Mesendoderm (in vitro differentiated cells): Measurements from ENCODE around the gene TMEM259.

Source experiments
- DNase-seq: peaks from one replicate; pipeline ENCODE4 v3.0.0; 2013
- H2AK5ac ChIP-seq: 2 replicates; pipeline ENCODE4 v1.6.1; 2013; ENCODE audit warnings: low read length, inconsistent platforms
- H2BK120ac ChIP-seq: 2 replicates; pipeline ENCODE4 v1.6.1; 2013; ENCODE audit warnings: low read depth, mild to moderate bottlenecking, low read length, moderate library complexity, mixed read lengths
- H2BK15ac ChIP-seq: replicated peaks from 2 replicates; pipeline ENCODE4 v1.6.1; 2013; ENCODE audit warnings: low read depth, mild to moderate bottlenecking, moderate library complexity
- H2BK5ac ChIP-seq: 2 replicates; pipeline ENCODE4 v1.6.1; 2013; ENCODE audit warnings: low read length, inconsistent platforms
- H3K18ac ChIP-seq: 2 replicates; pipeline ENCODE4 v1.6.1; 2013; ENCODE audit warnings: mild to moderate bottlenecking, low read length, mixed read lengths
- H3K23ac ChIP-seq: one replicate; pipeline ENCODE4 v1.6.1; 2013; ENCODE audit warnings: low read length
- H3K27ac ChIP-seq: 2 replicates; pipeline ENCODE4 v1.5.1; 2013; ENCODE audit warnings: low read depth, mild to moderate bottlenecking, inconsistent platforms, low read length, moderate library complexity
- H3K27me3 ChIP-seq: 2 replicates; pipeline ENCODE4 v1.6.1; 2013; ENCODE audit warnings: low read length, control low read depth, mild to moderate bottlenecking, inconsistent platforms; ENCODE audit not compliant: insufficient read depth, poor library complexity
- H3K36me3 ChIP-seq: 2 replicates; pipeline ENCODE4 v1.6.1; 2013; ENCODE audit warnings: low read length, inconsistent platforms; ENCODE audit not compliant: control insufficient read depth, insufficient read depth
- H3K4ac ChIP-seq: one replicate; pipeline ENCODE4 v1.6.1; 2013; ENCODE audit warnings: low read depth, mild to moderate bottlenecking, low read length, moderate library complexity
- H3K4me1 ChIP-seq: 2 replicates; pipeline ENCODE4 v1.6.1; 2013; ENCODE audit warnings: low read depth, low read length, inconsistent platforms; ENCODE audit not compliant: control insufficient read depth
- H3K4me2 ChIP-seq: 2 replicates; pipeline ENCODE4 v1.6.1; 2013; ENCODE audit warnings: low read length
- H3K4me3 ChIP-seq: 2 replicates; pipeline ENCODE4 v1.5.1; 2013; ENCODE audit warnings: mild to moderate bottlenecking, low read length
- H3K56ac ChIP-seq: one replicate; pipeline ENCODE4 v1.6.1; 2013; ENCODE audit warnings: low read length
- H3K79me1 ChIP-seq: 2 replicates; pipeline ENCODE4 v1.6.1; 2013; ENCODE audit warnings: low read length, inconsistent platforms
- H3K79me2 ChIP-seq: 2 replicates; pipeline ENCODE4 v1.6.1; 2013; ENCODE audit warnings: mild to moderate bottlenecking, low read length; ENCODE audit not compliant: control insufficient read depth, insufficient read depth
- H3K9ac ChIP-seq: 2 replicates; pipeline ENCODE4 v1.6.1; 2013; ENCODE audit warnings: low read length, inconsistent platforms
- H4K5ac ChIP-seq: one replicate; pipeline ENCODE4 v1.6.1; 2013; ENCODE audit warnings: low read length
- H4K8ac ChIP-seq: one replicate; pipeline ENCODE4 v1.6.1; 2013; ENCODE audit warnings: low read depth, mild to moderate bottlenecking, control low read depth, low read length, moderate library complexity
- WGBS: extraction: QIAGEN DNeasy Blood & Tissue Kit; methylation state at CpG from one replicate; pipeline ENCODE4 v1.1.7; 2013; ENCODE audit warnings: low lambda C conversion rate, missing lambda C conversion rate; ENCODE audit not compliant: insufficient coverage; ENCODE audit errors: extremely low coverage; 5-methylcytosine and 5-hydroxymethylcytosine counted together

The TMEM259 gene

GRCh38 chr19:1066748-1067340 lies 45.9 kb upstream of the TMEM259 start, which contains the start of gene ARHGAP45:
TSS of gene ARHGAP45 (plus strand) at chr19:1067167. CDS start at chr19:1067406, 239 bp downstream.
- no peak within 1 kb of the TSS for H2AK5ac ChIP-seq
- H3K18ac ChIP-seq = peak within 1 kb of the TSS; percentile 10
- DNase-seq = peak; percentile 53
- no peaks in the 10 kb centered on the region for H3K79me2 ChIP-seq
- peak within 1 kb of the TSS; percentile 68 for H3K9ac ChIP-seq
- H3K56ac ChIP-seq = peak within 1 kb of the TSS; percentile 89
- no peak within 1 kb of the TSS for H4K5ac ChIP-seq
- no peaks in the 10 kb centered on the region for H3K79me1 ChIP-seq
- no peak within 1 kb of the TSS for H3K23ac ChIP-seq
- H3K36me3 ChIP-seq = no peaks in the 10 kb centered on the region
- peaks cover 4% of the 10 kb centered on the region for H3K4me1 ChIP-seq
- peak within 1 kb of the TSS; percentile 68 for H3K4me2 ChIP-seq
- no peak within 1 kb of the TSS for H2BK15ac ChIP-seq
- no peak within 1 kb of the TSS for H3K27ac ChIP-seq
- no peak within 1 kb of the TSS for H2BK120ac ChIP-seq
- H4K8ac ChIP-seq = no peak within 1 kb of the TSS
- H3K4ac ChIP-seq = peak within 1 kb of the TSS; percentile 10
- peaks cover 5% of the 10 kb centered on the region for H3K27me3 ChIP-seq
- no peak within 1 kb of the TSS for H3K4me3 ChIP-seq
- H2BK5ac ChIP-seq = no peak within 1 kb of the TSS
- WGBS = no CpG with 5 or more reads among the region's 61 CpGs

GRCh38 chr19:1066251-1066747 lies 45.4 kb upstream of the TMEM259 start:
- Histone ChIP-seq H3K9ac (peak overlapping the region; percentile 68), H3K56ac (peak overlapping the region; percentile 89), H3K27me3 (peaks cover 5% of the 10 kb centered on the region), H3K4me3 (no peak overlapping the region), H3K79me1 (no peaks in the 10 kb centered on the region), H2AK5ac (no peak overlapping the region), H2BK15ac (no peak overlapping the region), H3K4ac (peak overlapping the region; percentile 10), H3K4me2 (no peak overlapping the region), H3K79me2 (no peaks in the 10 kb centered on the region), H4K5ac (no peak overlapping the region), H4K8ac (no peak overlapping the region), H3K18ac (peak overlapping the region; percentile 5), H3K23ac (no peak overlapping the region), H3K4me1 (peaks cover 4% of the 10 kb centered on the region), H3K27ac (no peak overlapping the region), H2BK5ac (no peak overlapping the region), H2BK120ac (no peak overlapping the region), H3K36me3 (no peaks in the 10 kb centered on the region)
- no CpG with 5 or more reads among the region's 17 CpGs for WGBS
- peak; percentile 78 for DNase-seq

- Histone ChIP-seq H4K5ac (no peak overlapping the region), H2BK5ac (no peak overlapping the region), H3K9ac (peak overlapping the region; percentile 1), H3K4me3 (no peak overlapping the region), H2AK5ac (no peak overlapping the region), H3K18ac (no peak overlapping the region), H3K27ac (no peak overlapping the region), H3K79me2 (no peaks in the 10 kb centered on the region), H3K79me1 (no peaks in the 10 kb centered on the region), H3K56ac (peak overlapping the region; percentile 8), H2BK120ac (no peak overlapping the region), H3K4ac (no peak overlapping the region), H3K36me3 (no peaks in the 10 kb centered on the region), H4K8ac (no peak overlapping the region), H3K27me3 (peaks cover under 1% of the 10 kb centered on the region), H3K4me1 (peaks cover 4% of the 10 kb centered on the region), H2BK15ac (no peak overlapping the region), H3K23ac (no peak overlapping the region), H3K4me2 (no peak overlapping the region)
- DNase-seq = peak; percentile 79
- no CpG with 5 or more reads among the region's 17 CpGs for WGBS
Measured at GRCh38 chr19:1065606-1066109, 44.7 kb upstream of the TMEM259 start.

DNA sequence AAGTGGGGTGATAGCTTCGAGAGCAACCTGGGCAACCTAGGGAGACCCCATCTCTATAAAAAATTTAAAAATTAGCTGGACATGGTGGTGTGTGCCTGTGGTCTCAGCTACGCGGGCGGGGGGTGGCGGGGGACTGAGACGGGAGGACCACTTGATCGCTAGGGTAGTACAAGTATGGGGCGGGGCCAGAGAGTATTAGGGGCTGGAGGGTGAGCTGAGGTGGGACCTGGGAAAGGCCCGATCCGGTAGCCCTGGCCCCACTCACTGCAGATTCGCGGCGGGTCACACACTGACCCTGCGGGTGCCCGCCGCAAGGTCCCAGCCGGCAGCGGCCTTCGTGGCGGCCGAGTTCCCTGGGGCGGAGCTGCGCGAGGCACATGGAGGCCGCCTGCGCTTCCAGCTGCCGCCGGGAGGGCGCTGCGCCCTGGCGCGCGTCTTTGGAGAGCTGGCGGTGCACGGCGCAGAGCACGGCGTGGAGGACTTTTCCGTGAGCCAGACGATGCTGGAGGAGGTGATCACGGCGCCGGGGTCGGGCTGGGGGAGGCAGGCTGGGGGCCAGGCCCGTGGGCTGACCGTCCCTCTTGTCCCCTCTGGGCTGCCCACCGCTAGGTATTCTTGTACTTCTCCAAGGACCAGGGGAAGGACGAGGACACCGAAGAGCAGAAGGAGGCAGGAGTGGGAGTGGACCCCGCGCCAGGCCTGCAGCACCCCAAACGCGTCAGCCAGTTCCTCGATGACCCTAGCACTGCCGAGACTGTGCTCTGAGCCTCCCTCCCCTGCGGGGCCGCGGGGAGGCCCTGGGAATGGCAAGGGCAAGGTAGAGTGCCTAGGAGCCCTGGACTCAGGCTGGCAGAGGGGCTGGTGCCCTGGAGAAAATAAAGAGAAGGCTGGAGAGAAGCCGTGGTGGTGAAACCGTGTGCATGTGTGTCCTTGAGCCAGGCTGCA lies 44.0 kb upstream of the TMEM259 start:
- H3K79me1 ChIP-seq = no peaks in the 10 kb centered on the region
- peaks cover 4% of the 10 kb centered on the region for H3K4me1 ChIP-seq
- H3K27me3 ChIP-seq = no peaks in the 10 kb centered on the region
- H3K36me3 ChIP-seq = no peaks in the 10 kb centered on the region
- peak overlapping the region; percentile 79 for H3K56ac ChIP-seq
- H3K4ac ChIP-seq = no peak overlapping the region
- H2BK15ac ChIP-seq = no peak overlapping the region
- H2BK120ac ChIP-seq = no peak overlapping the region
- H3K27ac ChIP-seq = no peak overlapping the region
- WGBS = no CpG with 5 or more reads among the region's 60 CpGs
- H4K5ac ChIP-seq = no peak overlapping the region
- DNase-seq = peak; percentile 82
- peak overlapping the region; percentile 10 for H3K4me2 ChIP-seq
- no peak overlapping the region for H2BK5ac ChIP-seq
- H2AK5ac ChIP-seq = no peak overlapping the region
- H4K8ac ChIP-seq = no peak overlapping the region
- no peaks in the 10 kb centered on the region for H3K79me2 ChIP-seq
- peak overlapping the region; percentile 26 for H3K9ac ChIP-seq
- no peak overlapping the region for H3K18ac ChIP-seq
- H3K4me3 ChIP-seq = no peak overlapping the region
- H3K23ac ChIP-seq = no peak overlapping the region

- no peak overlapping the region for H4K8ac ChIP-seq
- no peaks in the 10 kb centered on the region for H3K27me3 ChIP-seq
- H3K4me2 ChIP-seq = no peak overlapping the region
- H3K4ac ChIP-seq = no peak overlapping the region
- no peak overlapping the region for H3K56ac ChIP-seq
- no peak overlapping the region for H4K5ac ChIP-seq
- H2BK5ac ChIP-seq = no peak overlapping the region
- H3K18ac ChIP-seq = no peak overlapping the region
- H3K36me3 ChIP-seq = no peaks in the 10 kb centered on the region
- H3K4me1 ChIP-seq = peaks cover 4% of the 10 kb centered on the region
- H2BK120ac ChIP-seq = no peak overlapping the region
- no peaks in the 10 kb centered on the region for H3K79me1 ChIP-seq
- H3K79me2 ChIP-seq = no peaks in the 10 kb centered on the region
- peak; percentile 69 for DNase-seq
- H2BK15ac ChIP-seq = no peak overlapping the region
- H3K27ac ChIP-seq = no peak overlapping the region
- WGBS = no CpG with 5 or more reads among the region's 37 CpGs
- H2AK5ac ChIP-seq = no peak overlapping the region
- no peak overlapping the region for H3K23ac ChIP-seq
- H3K9ac ChIP-seq = no peak overlapping the region
- no peak overlapping the region for H3K4me3 ChIP-seq
Measured at GRCh38 chr19:1063909-1064660, 43.2 kb upstream of the TMEM259 start.
